Left lung (tissue), 10 donors: ENCODE results near the gene CCDC142. TPM values are rescaled to one million over a fixed set of nuclear protein-coding genes. Genes with fewer than 3 reads are reported as not detected.

Experiments
- ATAC-seq: fragments of 200-7000 bp; cut with Tn5 transposase; one replicate; pipeline ENCODE4 v1.9.1; 2020; ENCODE audit warnings: moderate library complexity
- DNase-seq, 4 donors: peaks; one replicate each; pipeline ENCODE4 v3.0.0-alpha.2; 2013 to 2020
- H3K27ac ChIP-seq, 2 donors: fragments of 200-600 bp; sonication (generic) in 1 of 2; one replicate each; pipeline versions ENCODE4 v1.5.0 to v1.8.0; 2020 to 2021
- H3K27me3 ChIP-seq, 2 donors: fragments of 200-600 bp; sonication (generic) in 1 of 2; one replicate each; pipeline versions ENCODE4 v1.5.0 to v1.8.0; 2020 to 2021
- H3K36me3 ChIP-seq, 2 donors: fragments of 200-600 bp; sonication (generic) in 1 of 2; one replicate each; pipeline versions ENCODE4 v1.5.0 to v1.8.0; 2020 to 2021
- H3K4me1 ChIP-seq, 2 donors: fragments of 200-600 bp; one replicate each; pipeline ENCODE4 v1.8.0; 2021
- H3K4me3 ChIP-seq, 2 donors: fragments of 200-600 bp; sonication (generic) in 1 of 2; one replicate each; pipeline versions ENCODE4 v1.5.0 to v1.8.0; 2020 to 2021; ENCODE audit warnings: mild to moderate bottlenecking in 1 of 2
- H3K9me3 ChIP-seq, 2 donors: fragments of 200-600 bp; sonication (generic) in 1 of 2; one replicate each; pipeline versions ENCODE4 v1.5.0 to v1.8.0; 2020 to 2021
- CTCF ChIP-seq, 2 donors: fragments of 200-600 bp; sonication (generic) in 1 of 2; IDR thresholded peaks; one replicate each; pipeline versions ENCODE4 v1.5.0 to v1.8.0; 2021; ENCODE audit warnings: antibody characterized with exemption in 2 of 2
- intact Hi-C, 2 donors: fragments of 100-400 bp; cut with DNase I; formaldehyde crosslinking; loops; one replicate each; pipeline versions ENCODE4 v1.11.2 to v1.14.2; 2022
- polyA plus RNA-seq, 6 donors: library from polyadenylated mRNA; unstranded; fragments of 120-200 nt; gene quantifications; one replicate each; pipeline ENCODE4 v1.2.1, GENCODE V29; 2013; ENCODE audit not compliant: insufficient read length in 6 of 6
- total RNA-seq, 2 donors: library from RNA; stranded (reverse); fragmentation: NEBNext Ultra II Directional; extraction: Animal tissue kit (Norgen Biotek cat#: 25700); gene quantifications; one replicate each; pipeline ENCODE4 v1.2.1, GENCODE V29; 2021
- donor health status: DM: no; HTN: yes; CAD: no.
- donor health status: DM: no; HTN: no; CAD: no.

The CCDC142 gene
- total and polyA plus RNA-seq, 8 donors = 12.1 to 18.6 (median 17.3) TPM

- H3K27ac ChIP-seq = no peak overlapping the region
- ATAC-seq (no peak), DNase-seq (peak in 1 of 4 donors; percentile 45)
- intact Hi-C loops = no loop called here
- H3K27me3 ChIP-seq = peaks cover 30 to 72% of the 10 kb centered on the region in 2 donors
- H3K4me1 ChIP-seq = peaks cover 38 to 76% of the 10 kb centered on the region in 2 donors
- H3K36me3 ChIP-seq = peaks cover 0 to 18% of the 10 kb centered on the region in 2 donors
- H3K9me3 ChIP-seq = no peaks in the 10 kb centered on the region
- peak overlapping the region in 1 of 2 donors; percentile 79 for H3K4me3 ChIP-seq
- TF ChIP-seq CTCF (IDR thresholded peaks at IDR 0.05) = no peak
Observed at GRCh38 chr2:74501335-74502071, 18.7 kb upstream of the CCDC142 start.

GRCh38 chr2:74500578-74500946, 17.8 kb upstream of the CCDC142 start:
- Histone ChIP-seq H3K27me3 (peaks cover 30 to 72% of the 10 kb centered on the region in 2 donors), H3K4me1 (peaks cover 30 to 67% of the 10 kb centered on the region in 2 donors), H3K36me3 (peaks cover 0 to 10% of the 10 kb centered on the region in 2 donors), H3K9me3 (no peaks in the 10 kb centered on the region), H3K4me3 (no peak overlapping the region), H3K27ac (no peak overlapping the region)
- ATAC-seq (no peak), DNase-seq (peak in 1 of 4 donors; percentile 4)
- no peak for TF ChIP-seq CTCF (IDR thresholded peaks at IDR 0.05)
- intact Hi-C loops = no loop called here

- intact Hi-C loops = no loop called here
- Histone ChIP-seq H3K27ac (no peak overlapping the region), H3K4me1 (peaks cover 25 to 62% of the 10 kb centered on the region in 2 donors), H3K27me3 (peaks cover 30 to 72% of the 10 kb centered on the region in 2 donors), H3K36me3 (peaks cover 0 to 5% of the 10 kb centered on the region in 2 donors), H3K4me3 (peak overlapping the region in 1 of 2 donors; percentile 53), H3K9me3 (no peaks in the 10 kb centered on the region)
- no peak for TF ChIP-seq CTCF (IDR thresholded peaks at IDR 0.05)
- ATAC-seq (no peak), DNase-seq (peak in 1 of 4 donors; percentile 67)
Observed at GRCh38 chr2:74499940-74500577, 17.3 kb upstream of the CCDC142 start.

GRCh38 chr2:74499267-74499939, 16.6 kb upstream of the CCDC142 start, which contains the start of gene LBX2:
Gene LBX2, minus strand, starts transcription at chr2:74499603. Its CDS starts 66 bp downstream, at chr2:74499537.
- peak within 1 kb of the TSS; percentile 33 to 53 for H3K4me3 ChIP-seq
- TF ChIP-seq CTCF (IDR thresholded peaks at IDR 0.05) = no peak
- intact Hi-C loops = no loop called here
- H3K27me3 ChIP-seq = peaks cover 30 to 72% of the 10 kb centered on the region in 2 donors
- no peaks in the 10 kb centered on the region for H3K9me3 ChIP-seq
- DNase-seq = peak in 1 of 4 donors; percentile 81
- H3K27ac ChIP-seq = no peak within 1 kb of the TSS
- peaks cover 0 to 3% of the 10 kb centered on the region in 2 donors for H3K36me3 ChIP-seq
- ATAC-seq = peak; percentile 1
- H3K4me1 ChIP-seq = peaks cover 25 to 55% of the 10 kb centered on the region in 2 donors
